GM18861 (cell line): Measurements from ENCODE around the gene TGFBR3.
"Not testable (repeated sequence)": the region's sequence is repeated elsewhere in the genome, so short reads cannot be mapped to it uniquely, and the experiment has no call there.

Experiments
- ATAC-seq: cut with Tn5 transposase; IDR thresholded peaks from one replicate; pipeline ENCODE4 v1.9.1; 2021; ENCODE audit not compliant: unreplicated experiment

Gene TGFBR3

DNA sequence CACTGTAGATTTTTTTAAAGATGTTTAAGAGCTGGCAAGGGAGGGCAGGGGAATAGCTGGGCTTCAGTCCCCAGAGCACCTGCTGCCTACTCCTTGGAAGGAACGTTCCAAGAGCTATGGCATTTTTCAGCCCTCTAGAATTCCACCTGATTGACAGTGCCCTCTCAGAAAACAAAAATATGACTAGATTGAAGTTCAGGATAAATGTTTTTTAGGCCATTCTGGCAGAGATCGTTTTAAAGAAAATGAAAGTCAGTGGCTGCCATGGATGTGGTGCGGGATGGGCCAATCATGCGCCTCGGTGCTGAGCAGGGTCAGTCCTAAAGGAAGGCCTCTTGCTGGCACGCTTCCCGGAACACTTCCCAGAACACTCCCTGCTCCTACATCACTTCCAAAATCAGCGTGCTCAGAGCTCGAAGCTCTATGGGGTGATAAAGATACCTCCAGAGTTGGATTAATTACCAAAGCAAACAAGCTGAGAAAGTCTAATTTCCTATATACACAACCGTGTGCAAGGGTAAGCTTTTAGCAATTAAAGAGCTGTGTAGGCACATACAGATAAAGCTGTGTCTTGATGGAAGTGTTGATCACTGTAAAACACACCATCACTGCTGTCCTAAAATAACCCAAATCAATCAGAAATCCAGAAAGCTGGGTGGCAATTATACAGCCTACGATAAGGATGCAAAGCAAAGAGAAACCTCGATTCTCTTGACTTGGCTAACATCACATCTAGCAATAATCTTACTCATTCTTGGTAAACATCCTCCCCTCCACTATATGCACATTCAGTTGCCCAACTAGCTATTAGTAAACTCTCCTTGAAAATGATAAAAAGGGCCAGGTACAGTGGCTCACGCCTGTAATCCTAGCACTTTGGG is 34.6 kb downstream of the TGFBR3 start:
- no peak for ATAC-seq

DNA sequence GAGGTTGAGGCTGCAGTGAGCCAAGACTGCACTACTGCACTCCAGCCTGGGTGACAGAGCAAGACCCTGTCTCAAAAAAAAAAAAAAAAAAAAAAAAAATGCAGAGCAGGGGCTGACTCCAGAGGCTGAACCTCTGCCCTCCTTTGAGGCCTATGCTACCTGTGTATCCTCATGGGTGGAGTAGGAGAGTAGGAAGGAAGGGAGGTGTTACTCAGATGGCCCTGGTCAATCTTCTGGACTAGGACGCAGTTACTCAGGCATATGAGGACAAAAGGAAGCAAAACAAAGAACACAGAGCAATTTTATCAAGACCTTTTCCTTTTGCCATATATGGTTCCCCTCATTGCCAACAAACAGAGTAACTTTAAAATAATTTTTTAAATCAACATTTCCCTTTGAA is 35.2 kb downstream of the TGFBR3 start:
- ATAC-seq: no peak

GRCh38 chr1:91847851-91848250 is 38.1 kb downstream of the TGFBR3 start:
- ATAC-seq: no peak

GRCh38 chr1:91846639-91847013 is 39.3 kb downstream of the TGFBR3 start:
- ATAC-seq: no peak

- ATAC-seq: no peak
These were observed 39.8 kb downstream of the TGFBR3 start for GRCh38 chr1:91846007-91846638.

DNA sequence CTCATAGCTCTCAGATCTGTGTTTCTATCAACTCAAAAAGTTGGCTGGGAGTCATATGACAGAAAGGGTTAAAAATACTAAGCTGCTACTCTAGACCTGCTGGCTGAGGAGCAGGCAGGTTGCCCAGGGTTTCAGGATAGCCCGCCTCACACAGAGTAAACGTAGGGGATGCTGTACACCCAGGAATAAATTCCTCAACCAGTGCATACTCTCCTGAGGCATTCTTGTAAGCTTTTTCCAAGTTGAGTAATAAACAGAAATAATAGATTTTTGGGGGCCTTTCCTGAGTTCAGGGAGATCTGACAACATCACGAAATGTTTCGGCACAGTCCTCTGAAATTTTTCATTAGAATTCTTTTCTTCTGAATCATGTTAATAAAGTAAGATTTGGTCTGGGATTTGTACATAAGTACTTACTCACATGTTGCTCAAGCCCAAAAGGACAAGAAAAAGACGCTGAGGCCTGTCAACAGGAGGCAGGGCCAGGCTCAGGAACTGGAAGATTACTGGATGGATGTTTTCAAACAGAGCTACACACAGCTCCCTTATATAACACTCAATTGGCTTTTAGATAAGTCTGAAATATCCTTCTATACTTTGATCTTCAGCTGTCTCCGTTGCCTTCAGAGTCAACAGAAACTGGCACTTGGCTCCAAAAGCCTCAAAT is 41.0 kb downstream of the TGFBR3 start:
- no peak for ATAC-seq

- ATAC-seq: no peak
These were observed 42.1 kb downstream of the TGFBR3 start for GRCh38 chr1:91843843-91844242.

DNA sequence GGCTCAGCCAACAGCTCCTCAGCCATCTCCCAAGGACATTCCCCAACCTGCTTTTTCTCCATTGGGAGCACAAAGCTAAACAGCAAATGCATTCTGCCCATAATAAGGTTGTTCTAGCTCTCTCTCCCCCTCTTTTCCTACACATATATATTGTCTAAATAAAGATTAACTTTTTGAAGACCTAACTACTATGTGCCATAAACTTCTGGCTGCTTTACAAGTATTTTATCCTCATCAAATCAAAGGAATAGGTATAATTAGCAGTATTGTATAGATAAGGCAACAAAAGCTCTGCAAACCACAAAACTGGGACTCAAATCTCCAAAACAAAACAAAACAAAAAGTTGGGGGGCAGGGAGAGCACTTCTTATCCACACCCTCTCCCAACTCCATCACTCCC is 43.4 kb downstream of the TGFBR3 start:
- no peak for ATAC-seq

DNA sequence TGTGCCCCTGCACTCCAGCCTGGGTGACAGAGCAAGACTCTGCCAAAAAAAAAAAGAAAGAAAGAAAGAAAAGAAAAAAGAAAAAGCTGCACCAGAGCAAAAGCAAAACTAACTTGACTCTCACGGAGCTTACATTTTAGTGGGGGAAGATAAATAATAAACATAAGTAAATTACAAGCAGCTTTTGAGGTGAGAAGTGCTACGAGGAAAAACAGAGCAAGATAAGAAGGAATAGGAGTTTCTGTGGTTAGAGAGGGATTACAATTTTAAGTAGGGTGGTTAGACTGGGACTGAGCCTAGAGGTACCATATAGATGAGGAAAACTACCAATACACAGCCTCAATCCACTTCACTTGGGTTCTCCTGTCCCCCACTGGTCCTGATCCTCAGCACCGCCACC is 43.9 kb downstream of the TGFBR3 start:
- ATAC-seq: no peak

DNA sequence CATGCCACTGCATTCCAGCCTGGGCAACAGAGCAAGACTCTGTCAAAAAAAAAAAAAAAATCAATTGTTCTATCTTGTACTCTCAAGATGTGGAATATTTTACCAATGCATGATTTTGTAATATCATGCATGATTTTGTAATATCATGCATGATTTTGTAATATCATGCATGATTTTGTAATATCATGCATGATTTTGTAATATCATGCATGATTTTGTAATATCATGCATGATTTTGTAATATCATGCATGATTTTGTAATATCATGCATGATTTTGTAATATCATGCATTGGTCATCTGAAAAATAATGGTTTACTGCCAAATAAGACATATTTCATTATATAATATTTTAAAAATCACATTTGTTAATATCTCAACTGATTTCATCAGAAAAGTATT is 45.7 kb downstream of the TGFBR3 start:
- not testable (repeated sequence) for ATAC-seq

- ATAC-seq: no peak
These were observed 49.5 kb downstream of the TGFBR3 start for GRCh38 chr1:91836331-91837040.

GRCh38 chr1:91835087-91835521 is 50.8 kb downstream of the TGFBR3 start:
- no peak for ATAC-seq

- not testable (repeated sequence) for ATAC-seq
These were observed 51.4 kb downstream of the TGFBR3 start for GRCh38 chr1:91834549-91834948.

- ATAC-seq: no peak
These were observed 52.0 kb downstream of the TGFBR3 start for GRCh38 chr1:91833946-91834345.

GRCh38 chr1:91831132-91831930 is 54.6 kb downstream of the TGFBR3 start:
- ATAC-seq: no peak

GRCh38 chr1:91830242-91831131 is 55.5 kb downstream of the TGFBR3 start:
- ATAC-seq: no peak

DNA sequence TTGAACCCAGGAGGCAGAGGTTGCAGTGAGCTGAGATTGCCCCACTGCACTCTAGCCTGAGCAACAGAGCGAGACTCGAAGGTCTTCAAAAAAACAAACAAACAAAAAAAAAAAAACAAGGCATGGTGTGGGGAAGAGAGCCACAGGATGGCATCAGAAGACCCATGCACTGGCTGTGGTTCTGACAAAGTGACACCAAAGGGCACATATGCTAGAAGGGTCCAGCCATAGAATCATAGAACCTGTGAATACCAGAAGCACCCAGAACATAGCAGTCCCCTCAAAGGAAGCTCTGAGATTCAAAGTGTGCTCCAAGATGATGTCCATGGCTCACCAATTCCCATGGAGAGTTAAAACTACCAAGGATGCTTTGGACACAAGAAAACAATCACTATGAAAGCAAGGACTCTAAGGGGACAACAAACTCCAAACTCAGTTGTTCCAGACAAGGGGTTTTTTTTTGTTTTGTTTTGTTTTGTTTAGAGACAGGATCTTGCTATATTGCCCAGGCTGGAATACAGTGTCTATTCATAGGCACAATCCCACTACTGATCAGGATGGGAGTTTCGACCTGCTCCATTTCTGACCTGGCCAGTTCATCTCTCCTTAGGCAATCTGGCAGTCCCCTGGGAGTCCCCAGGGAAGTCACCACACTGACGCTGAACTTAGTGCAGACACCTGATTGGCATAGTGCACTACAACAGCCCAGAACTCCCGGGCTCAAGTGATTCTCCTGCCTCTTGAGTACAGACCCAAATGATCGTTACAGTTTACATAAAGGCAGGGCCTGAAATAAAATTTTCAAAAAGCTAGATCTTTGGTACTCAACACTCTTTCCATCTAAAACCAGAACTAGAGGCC is 56.4 kb downstream of the TGFBR3 start:
- no peak for ATAC-seq

DNA sequence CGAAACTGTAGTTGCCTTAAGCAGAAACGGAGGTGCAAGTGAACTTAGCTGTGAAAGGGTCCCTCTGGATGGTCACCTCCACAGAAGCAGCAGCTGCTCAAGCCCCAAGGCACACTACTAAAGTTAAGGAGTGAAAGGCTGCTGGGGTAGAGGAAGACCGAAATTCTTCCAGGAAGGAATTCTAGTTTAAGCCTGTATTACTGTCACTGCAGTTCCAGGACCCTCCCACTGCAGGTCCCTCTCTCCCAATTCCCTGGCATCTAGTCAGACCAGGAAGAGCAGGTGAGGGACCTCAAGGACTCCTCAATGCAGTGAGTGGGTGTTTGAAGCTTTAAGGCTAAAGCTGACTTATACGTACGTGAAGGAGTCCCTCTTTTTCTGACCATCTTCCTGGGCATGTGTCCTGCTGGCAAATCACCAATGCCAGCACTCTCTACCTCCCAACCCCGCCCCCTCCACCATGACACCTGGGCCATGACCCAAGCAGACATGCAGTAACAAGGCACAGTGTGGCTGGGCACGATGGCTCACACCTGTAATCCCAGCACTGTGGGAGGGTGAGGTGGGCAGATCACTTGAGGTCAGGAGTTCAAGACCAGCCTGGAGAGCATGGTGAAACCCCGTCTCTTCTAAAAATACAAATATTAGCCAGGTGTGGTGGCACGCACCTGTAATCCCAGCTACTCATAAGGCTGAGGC is 57.2 kb downstream of the TGFBR3 start:
- no peak for ATAC-seq
